ENCODE data around the gene WWP2. TPM values are rescaled to one million over a fixed set of nuclear protein-coding genes. Genes with fewer than 3 reads are reported as not detected.

Gene WWP2
- total RNA-seq, 2 experiments from 2014 or later: 41.9 to 43.0 TPM

GRCh38 chr16:69931631-69932030, 169.5 kb downstream of the WWP2 start:
- Mint-ChIP-seq H3K27me3 (no peaks in the 10 kb centered on the region), H3K4me1 (ENCODE audit: low read depth) (no peaks in the 10 kb centered on the region), H3K27ac (no peak overlapping the region), H3K9me3 (no peaks in the 10 kb centered on the region), H3K4me3 (no peak overlapping the region), H3K36me3 (ENCODE audit: low read depth) (peaks cover 79% of the 10 kb centered on the region)
- H3K27ac ChIP-seq (ENCODE audit: low read depth in 1 of 2, low read length in 2 of 2): no peak overlapping the region
- no peaks in the 10 kb centered on the region for H3K27me3 ChIP-seq (ENCODE audit: control insufficient read depth in 1 of 2, insufficient read depth in 2 of 2, low read length in 2 of 2)
- H3K4me3 ChIP-seq (ENCODE audit: low read length): no peak overlapping the region
- DNase-seq (no peak), ATAC-seq (ENCODE audit: poor library complexity) (no peak)
- no peaks in the 10 kb centered on the region for H3K9me3 ChIP-seq (ENCODE audit: control insufficient read depth in 1 of 2, insufficient read depth in 1 of 2, low read length in 2 of 2)
- no peak for TF ChIP-seq CTCF (IDR thresholded peaks at IDR 0.05)
- CTCF ChIA-PET: no interaction called here
- peaks cover 68% of the 10 kb centered on the region for H3K36me3 ChIP-seq (ENCODE audit: insufficient read depth, low read length)
- no peaks in the 10 kb centered on the region for H3K4me1 ChIP-seq (ENCODE audit: insufficient read depth, low read length)
- intact Hi-C loops (cut with DNase I, micrococcal nuclease): loop anchor here (2.0 to 10.0 kb wide), 3 partner anchors 137 to 537 kb away; no protein-coding TSS in a partner anchor
- POLR2A ChIA-PET: no interaction called here

- Histone ChIP-seq H3K27ac (ENCODE audit: low read depth in 1 of 2, low read length in 2 of 2) (no peak overlapping the region), H3K4me1 (ENCODE audit: insufficient read depth, low read length) (no peaks in the 10 kb centered on the region), H3K9me3 (ENCODE audit: control insufficient read depth in 1 of 2, insufficient read depth in 1 of 2, low read length in 2 of 2) (no peaks in the 10 kb centered on the region), H3K27me3 (ENCODE audit: control insufficient read depth in 1 of 2, insufficient read depth in 2 of 2, low read length in 2 of 2) (no peaks in the 10 kb centered on the region), H3K36me3 (ENCODE audit: insufficient read depth, low read length) (peaks cover 70% of the 10 kb centered on the region), H3K4me3 (ENCODE audit: low read length) (no peak overlapping the region)
- ChIA-PET CTCF (no interaction called here), POLR2A (no interaction called here)
- DNase-seq: no peak
- Mint-ChIP-seq H3K4me1 (ENCODE audit: low read depth) (no peaks in the 10 kb centered on the region), H3K36me3 (ENCODE audit: low read depth) (peaks cover 79% of the 10 kb centered on the region), H3K27me3 (no peaks in the 10 kb centered on the region), H3K4me3 (no peak overlapping the region), H3K27ac (no peak overlapping the region), H3K9me3 (no peaks in the 10 kb centered on the region)
- ATAC-seq (ENCODE audit: poor library complexity): no peak
- TF ChIP-seq CTCF (IDR thresholded peaks at IDR 0.05): no peak
- intact Hi-C loops (cut with DNase I, micrococcal nuclease): loop anchor here (10.0 kb wide), 2 partner anchors 137 to 537 kb away; no protein-coding TSS in a partner anchor
Measured at GRCh38 chr16:69932228-69932627, 170.1 kb downstream of the WWP2 start.

GRCh38 chr16:69932691-69933392, 170.7 kb downstream of the WWP2 start:
- no peaks in the 10 kb centered on the region for H3K27me3 ChIP-seq (ENCODE audit: control insufficient read depth in 1 of 2, insufficient read depth in 2 of 2, low read length in 2 of 2)
- H3K4me1 Mint-ChIP-seq (ENCODE audit: low read depth): no peaks in the 10 kb centered on the region
- peaks cover 76% of the 10 kb centered on the region for H3K36me3 ChIP-seq (ENCODE audit: insufficient read depth, low read length)
- intact Hi-C loops (cut with DNase I, micrococcal nuclease): loop anchor here (10.0 kb wide), 2 partner anchors 138 to 538 kb away; no protein-coding TSS in a partner anchor
- no peaks in the 10 kb centered on the region for H3K9me3 ChIP-seq (ENCODE audit: control insufficient read depth in 1 of 2, insufficient read depth in 1 of 2, low read length in 2 of 2)
- DNase-seq (no peak), ATAC-seq (ENCODE audit: poor library complexity) (no peak)
- H3K9me3 Mint-ChIP-seq: no peaks in the 10 kb centered on the region
- peaks cover 83% of the 10 kb centered on the region for H3K36me3 Mint-ChIP-seq (ENCODE audit: low read depth)
- TF ChIP-seq CTCF (IDR thresholded peaks at IDR 0.05): no peak
- H3K4me1 ChIP-seq (ENCODE audit: insufficient read depth, low read length): no peaks in the 10 kb centered on the region
- H3K4me3 ChIP-seq (ENCODE audit: low read length): no peak overlapping the region
- ChIA-PET POLR2A (no interaction called here), CTCF (no interaction called here)
- no peaks in the 10 kb centered on the region for H3K27me3 Mint-ChIP-seq
- no peak overlapping the region for H3K4me3 Mint-ChIP-seq
- H3K27ac ChIP-seq (ENCODE audit: low read depth in 1 of 2, low read length in 2 of 2): no peak overlapping the region
- H3K27ac Mint-ChIP-seq: no peak overlapping the region
